ENCODE data around the gene CFAP221. TPM values are rescaled to one million over a fixed set of nuclear protein-coding genes. Genes with fewer than 3 reads are reported as not detected.

Gene CFAP221
- total RNA-seq (ENCODE audit: low replicate concordance): not detected in 2 replicates

GRCh38 chr2:119544075-119544938, at the start of gene CFAP221:
TSS of gene CFAP221 (plus strand) at chr2:119544449. CDS start at chr2:119546132, 1,683 bp downstream.
- peak; percentile 35 for DNase-seq (ENCODE audit: low read depth)
- peak within 1 kb of the TSS; percentile 64 for H3K4me3 ChIP-seq (ENCODE audit: low read depth, low read length)
- TF ChIP-seq, protein P1, sequence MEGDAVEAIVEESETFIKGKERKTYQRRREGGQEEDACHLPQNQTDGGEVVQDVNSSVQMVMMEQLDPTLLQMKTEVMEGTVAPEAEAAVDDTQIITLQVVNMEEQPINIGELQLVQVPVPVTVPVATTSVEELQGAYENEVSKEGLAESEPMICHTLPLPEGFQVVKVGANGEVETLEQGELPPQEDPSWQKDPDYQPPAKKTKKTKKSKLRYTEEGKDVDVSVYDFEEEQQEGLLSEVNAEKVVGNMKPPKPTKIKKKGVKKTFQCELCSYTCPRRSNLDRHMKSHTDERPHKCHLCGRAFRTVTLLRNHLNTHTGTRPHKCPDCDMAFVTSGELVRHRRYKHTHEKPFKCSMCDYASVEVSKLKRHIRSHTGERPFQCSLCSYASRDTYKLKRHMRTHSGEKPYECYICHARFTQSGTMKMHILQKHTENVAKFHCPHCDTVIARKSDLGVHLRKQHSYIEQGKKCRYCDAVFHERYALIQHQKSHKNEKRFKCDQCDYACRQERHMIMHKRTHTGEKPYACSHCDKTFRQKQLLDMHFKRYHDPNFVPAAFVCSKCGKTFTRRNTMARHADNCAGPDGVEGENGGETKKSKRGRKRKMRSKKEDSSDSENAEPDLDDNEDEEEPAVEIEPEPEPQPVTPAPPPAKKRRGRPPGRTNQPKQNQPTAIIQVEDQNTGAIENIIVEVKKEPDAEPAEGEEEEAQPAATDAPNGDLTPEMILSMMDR (IDR thresholded peaks at IDR 0.05; ENCODE audit: insufficient read depth, low read length): no peak

- H3K4me3 ChIP-seq (ENCODE audit: low read depth, low read length): no peak overlapping the region
- no peak for DNase-seq (ENCODE audit: low read depth)
- TF ChIP-seq, protein P1 (IDR thresholded peaks at IDR 0.05; ENCODE audit: insufficient read depth, low read length): no peak
Measured at GRCh38 chr2:119495948-119496347, 48.3 kb upstream of the CFAP221 start.

GRCh38 chr2:119496682-119497081, 47.6 kb upstream of the CFAP221 start:
- TF ChIP-seq, protein P1 (IDR thresholded peaks at IDR 0.05; ENCODE audit: insufficient read depth, low read length): no peak
- no peak overlapping the region for H3K4me3 ChIP-seq (ENCODE audit: low read depth, low read length)
- DNase-seq (ENCODE audit: low read depth): no peak

GRCh38 chr2:119508756-119509155, 35.5 kb upstream of the CFAP221 start:
- TF ChIP-seq, protein P1 (IDR thresholded peaks at IDR 0.05; ENCODE audit: insufficient read depth, low read length): no peak
- no peak overlapping the region for H3K4me3 ChIP-seq (ENCODE audit: low read depth, low read length)
- DNase-seq (ENCODE audit: low read depth): no peak

GRCh38 chr2:119511989-119512388, 32.3 kb upstream of the CFAP221 start:
- no peak overlapping the region for H3K4me3 ChIP-seq (ENCODE audit: low read depth, low read length)
- TF ChIP-seq, protein P1 (IDR thresholded peaks at IDR 0.05; ENCODE audit: insufficient read depth, low read length): no peak

GRCh38 chr2:119512946-119513345, 31.3 kb upstream of the CFAP221 start:
- no peak overlapping the region for H3K4me3 ChIP-seq (ENCODE audit: low read depth, low read length)
- TF ChIP-seq, protein P1 (IDR thresholded peaks at IDR 0.05; ENCODE audit: insufficient read depth, low read length): no peak
- no peak for DNase-seq (ENCODE audit: low read depth)

More at GRCh38 chr2:119511989-119512388, 32.3 kb upstream of the CFAP221 start:
- no peak for DNase-seq (ENCODE audit: low read depth)
